HEK293T (cell line): ENCODE data around the gene NLN.
A peak's percentile ranks its signal among the peaks of the same experiment; 100 is the strongest.

ENCODE experiments used
- CTCF ChIA-PET: fragments of 350-600 bp; formaldehyde crosslinking; extraction: SDS; loops from one replicate; lab custom pipeline; 2021; ENCODE audit warnings: antibody characterized with exemption, inconsistent platforms; lab: Yijun Ruan, JAX
- POLR2A ChIA-PET: fragments of 350-600 bp; formaldehyde crosslinking; extraction: SDS; loops from one replicate; lab custom pipeline; 2020; ENCODE audit warnings: antibody characterized with exemption, inconsistent platforms; lab: Yijun Ruan, JAX
- DNase-seq: peaks from one replicate; pipeline ENCODE4 v3.0.0; 2012; ENCODE audit warnings: mixed read lengths; ENCODE audit errors: extremely low spot score
- ARNT ChIP-seq: fragments of 450-650 bp; IDR thresholded peaks from 2 replicates; pipeline ENCODE4 v1.6.1; 2017; ENCODE audit warnings: mild to moderate bottlenecking
- BHLHE40 ChIP-seq: fragments of 450-650 bp; IDR thresholded peaks from 2 replicates; pipeline ENCODE4 v1.6.1; 2016; ENCODE audit warnings: mild to moderate bottlenecking, moderate library complexity, borderline replicate concordance
- CTBP1 ChIP-seq: fragments of 450-650 bp; IDR thresholded peaks from 2 replicates; pipeline ENCODE4 v1.6.1; 2016; ENCODE audit warnings: borderline replicate concordance
- ELF4 ChIP-seq: fragments of 450-650 bp; IDR thresholded peaks from 2 replicates; pipeline ENCODE4 v1.6.1; 2017; ENCODE audit warnings: antibody characterized with exemption
- FOXA1 ChIP-seq: fragments of 450-650 bp; IDR thresholded peaks from 2 replicates; pipeline ENCODE4 v1.6.1; 2016; ENCODE audit warnings: mild to moderate bottlenecking
- FOXK2 ChIP-seq: fragments of 450-650 bp; IDR thresholded peaks from 2 replicates; pipeline ENCODE4 v1.6.1; 2016; ENCODE audit warnings: mild to moderate bottlenecking
- FOXM1 ChIP-seq: fragments of 450-650 bp; IDR thresholded peaks from 2 replicates; pipeline ENCODE4 v1.6.1; 2017; ENCODE audit warnings: mild to moderate bottlenecking, borderline replicate concordance
- HDGF ChIP-seq: fragments of 450-650 bp; IDR thresholded peaks from 2 replicates; pipeline ENCODE4 v1.6.1; 2017; ENCODE audit warnings: antibody characterized with exemption, borderline replicate concordance
- L3MBTL2 ChIP-seq: fragments of 450-650 bp; conservative IDR thresholded peaks from 2 replicates; pipeline ENCODE4 v1.6.1; 2016; ENCODE audit warnings: mild to moderate bottlenecking
- LEF1 ChIP-seq: fragments of 450-650 bp; IDR thresholded peaks from 2 replicates; pipeline ENCODE4 v1.6.1; 2017; ENCODE audit warnings: mild to moderate bottlenecking, borderline replicate concordance
- NFRKB ChIP-seq: fragments of 450-650 bp; IDR thresholded peaks from 2 replicates; pipeline ENCODE4 v1.6.1; 2016; ENCODE audit warnings: mild to moderate bottlenecking, moderate library complexity
- SP1 ChIP-seq: fragments of 450-650 bp; IDR thresholded peaks from 2 replicates; pipeline ENCODE4 v1.6.1; 2017
- SUZ12 ChIP-seq: fragments of 450-650 bp; IDR thresholded peaks from 2 replicates; pipeline ENCODE4 v1.6.1; 2016; ENCODE audit warnings: mild to moderate bottlenecking
- TARDBP ChIP-seq: fragments of 450-650 bp; IDR thresholded peaks from 2 replicates; pipeline ENCODE4 v1.6.1; 2016
- ZNF384 ChIP-seq: fragments of 450-650 bp; IDR thresholded peaks from 2 replicates; pipeline ENCODE4 v1.6.1; 2016
- TF ChIP-seq, protein P1 (sequence below): fragments of 450-650 bp; IDR thresholded peaks from 2 replicates; pipeline ENCODE4 v1.6.1; 2016

The NLN gene

DNA sequence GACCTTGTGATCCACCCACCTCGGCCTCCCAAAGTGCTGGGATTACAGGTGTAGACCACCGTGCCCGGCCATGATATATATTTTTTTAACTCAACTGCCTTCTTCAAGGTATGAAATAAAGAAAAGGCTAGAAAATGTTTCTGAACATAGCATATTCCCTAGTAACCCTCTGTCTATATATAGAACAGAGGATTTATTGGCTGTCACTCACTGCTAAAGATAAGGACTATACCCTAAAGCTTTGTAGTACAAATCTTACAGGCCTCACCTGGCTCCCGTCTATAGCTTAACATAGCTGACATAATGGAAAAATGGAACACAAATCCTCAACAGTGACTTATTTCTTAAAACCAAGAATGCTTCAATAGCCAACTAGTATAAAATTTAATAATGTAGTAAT is 14.3 kb upstream of the NLN start:
- ChIA-PET POLR2A (interaction anchor here (1.9 kb wide), 1 partner anchor 14 kb away, joined by 6 read pairs; the partner anchor contains the start of genes NLN and SGTB), CTCF (no interaction called here)
- TF ChIP-seq, protein P1, sequence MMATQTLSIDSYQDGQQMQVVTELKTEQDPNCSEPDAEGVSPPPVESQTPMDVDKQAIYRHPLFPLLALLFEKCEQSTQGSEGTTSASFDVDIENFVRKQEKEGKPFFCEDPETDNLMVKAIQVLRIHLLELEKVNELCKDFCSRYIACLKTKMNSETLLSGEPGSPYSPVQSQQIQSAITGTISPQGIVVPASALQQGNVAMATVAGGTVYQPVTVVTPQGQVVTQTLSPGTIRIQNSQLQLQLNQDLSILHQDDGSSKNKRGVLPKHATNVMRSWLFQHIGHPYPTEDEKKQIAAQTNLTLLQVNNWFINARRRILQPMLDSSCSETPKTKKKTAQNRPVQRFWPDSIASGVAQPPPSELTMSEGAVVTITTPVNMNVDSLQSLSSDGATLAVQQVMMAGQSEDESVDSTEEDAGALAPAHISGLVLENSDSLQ, result 0 out of 2 replicates have a peak, but pooled peaks have one; percentile 19
- no peak for TF ChIP-seq LEF1
- DNase-seq, result no peak

DNA sequence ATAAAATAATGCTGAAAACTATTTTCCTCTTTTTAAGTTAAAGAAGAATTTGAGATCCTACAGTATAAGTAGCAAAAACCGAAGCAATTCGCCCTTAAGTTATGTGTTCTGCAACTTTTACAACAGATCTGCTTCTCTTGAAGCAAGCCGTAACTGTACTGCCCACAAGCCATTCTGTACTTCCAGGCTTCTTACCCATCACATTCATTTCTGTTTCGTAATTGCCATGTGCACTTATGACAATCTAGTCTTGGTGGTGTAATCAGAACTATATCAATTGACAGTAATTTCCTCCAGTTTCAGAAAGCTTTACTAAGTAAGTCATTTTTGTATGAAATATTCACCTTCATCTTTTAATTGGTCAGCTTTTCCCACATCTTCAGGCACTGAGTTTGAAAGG is 13.9 kb upstream of the NLN start:
- ChIA-PET CTCF (no interaction called here), POLR2A (interaction anchor here (1.9 kb wide), 1 partner anchor 13 kb away, joined by 6 read pairs; the partner anchor contains the start of genes NLN and SGTB)
- TF ChIP-seq, protein P1, result no peak
- no peak for TF ChIP-seq ZNF384
- no peak for TF ChIP-seq HDGF
- no peak for TF ChIP-seq FOXM1
- TF ChIP-seq BHLHE40, result no peak
- TF ChIP-seq SP1, result no peak
- TF ChIP-seq FOXK2, result no peak
- no peak for TF ChIP-seq CTBP1
- no peak for TF ChIP-seq ARNT
- no peak for TF ChIP-seq LEF1
- TF ChIP-seq SUZ12, result no peak
- TF ChIP-seq L3MBTL2, result no peak
- no peak for TF ChIP-seq TARDBP
- no peak for TF ChIP-seq NFRKB
- no peak for TF ChIP-seq ELF4
- DNase-seq, result no peak

DNA sequence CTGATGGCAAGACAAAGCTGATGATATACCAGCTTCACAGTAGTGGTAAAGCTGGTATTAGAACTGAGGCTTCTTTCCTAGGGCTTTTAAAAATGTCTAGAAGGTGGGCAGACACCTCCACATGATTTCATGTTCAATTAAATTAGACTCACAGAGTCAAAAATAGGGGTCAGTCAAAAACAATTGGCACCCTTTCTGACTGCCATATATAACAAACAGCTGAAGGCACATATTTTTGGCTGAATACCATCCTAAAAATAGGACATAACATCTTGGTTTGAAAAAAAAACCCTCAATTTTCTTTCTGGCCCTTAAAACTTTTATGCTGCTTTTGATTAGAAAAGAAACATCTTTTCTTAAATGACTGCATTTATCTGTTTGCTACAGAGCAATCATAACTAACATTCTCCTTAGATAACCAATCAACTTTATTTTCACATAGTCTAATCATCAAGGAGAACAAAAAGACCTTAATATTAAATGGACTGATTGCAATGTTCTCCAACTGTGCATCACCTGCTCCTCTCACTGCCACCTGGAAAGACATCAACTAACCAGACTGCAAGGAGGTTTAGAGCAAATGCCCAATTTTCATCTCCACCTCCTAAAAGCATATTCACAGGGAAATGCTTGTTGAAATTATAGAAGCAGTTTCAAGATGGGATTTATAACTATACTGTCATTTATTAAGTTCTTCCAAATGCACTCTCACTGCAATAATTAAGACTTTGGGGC is 3.3 kb upstream of the NLN start:
- TF ChIP-seq CTBP1, result no peak
- no peak for TF ChIP-seq ELF4
- no peak for TF ChIP-seq LEF1
- no peak for TF ChIP-seq HDGF
- TF ChIP-seq BHLHE40, result no peak
- no peak for TF ChIP-seq TARDBP
- no peak for TF ChIP-seq FOXK2
- no peak for TF ChIP-seq SP1
- TF ChIP-seq SUZ12, result no peak
- no peak for TF ChIP-seq FOXM1
- no peak for TF ChIP-seq NFRKB
- TF ChIP-seq ZNF384, result no peak
- TF ChIP-seq ARNT, result no peak
- no peak for TF ChIP-seq L3MBTL2
- TF ChIP-seq, protein P1, result no peak
- TF ChIP-seq FOXA1, result no peak
- POLR2A ChIA-PET, result no interaction called here
- CTCF ChIA-PET, result no interaction called here
- DNase-seq, result no peak

- CTCF ChIA-PET, result no interaction called here
- POLR2A ChIA-PET, result interaction anchor here (1.0 to 1.8 kb wide), 5 partner anchors 10 to 207 kb away, joined by 3 to 6 read pairs (median 4); partner anchors contain the start of gene ERBIN
- TF ChIP-seq LEF1, result no peak
- no peak for TF ChIP-seq BHLHE40
- TF ChIP-seq CTBP1, result no peak
- TF ChIP-seq SP1, result no peak
- TF ChIP-seq HDGF, result no peak
- no peak for TF ChIP-seq ZNF384
- no peak for TF ChIP-seq TARDBP
- no peak for TF ChIP-seq ARNT
- TF ChIP-seq, protein P1, result no peak; the same call in 1 of the 2 replicates
- no peak for TF ChIP-seq FOXK2
- no peak for TF ChIP-seq SUZ12
- TF ChIP-seq L3MBTL2, result no peak
- TF ChIP-seq FOXA1, result no peak
- TF ChIP-seq NFRKB, result no peak
- no peak for TF ChIP-seq FOXM1
- TF ChIP-seq ELF4, result no peak
- peak; percentile 51 for DNase-seq
Observed at GRCh38 chr5:65721050-65721719, 820 bp upstream of the NLN start.
